Fibroblast of skin of left quadriceps (primary cell): ENCODE measurements around the gene HMBS.
"Not testable (repeated sequence)": the region's sequence is repeated elsewhere in the genome, so short reads cannot be mapped to it uniquely, and the experiment has no call there.

Source experiments
- DNase-seq, 2 experiments: peaks; one replicate each; pipeline ENCODE4 v3.0.0-alpha.2; 2013; ENCODE audit warnings: low read depth in 2 of 2

The HMBS gene

DNA sequence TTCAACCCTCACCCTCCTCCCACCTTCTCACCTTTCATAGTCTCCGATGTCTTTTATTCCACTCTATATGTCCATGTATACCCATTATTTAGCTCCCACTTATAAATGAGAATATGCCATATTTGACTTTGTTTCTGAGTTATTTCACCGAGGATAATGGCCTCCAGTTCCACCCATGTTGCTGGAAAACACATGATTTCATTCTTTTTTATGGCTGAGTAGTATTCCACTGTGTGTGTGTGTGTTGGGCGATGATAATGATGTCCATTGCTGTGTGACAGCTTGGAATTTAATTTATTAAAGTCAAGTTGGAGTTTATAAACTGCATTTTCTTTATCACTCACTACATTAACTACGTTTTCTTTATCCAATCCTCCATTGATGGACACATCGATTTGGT is 33.5 kb downstream of the HMBS start:
- no peak for DNase-seq

DNA sequence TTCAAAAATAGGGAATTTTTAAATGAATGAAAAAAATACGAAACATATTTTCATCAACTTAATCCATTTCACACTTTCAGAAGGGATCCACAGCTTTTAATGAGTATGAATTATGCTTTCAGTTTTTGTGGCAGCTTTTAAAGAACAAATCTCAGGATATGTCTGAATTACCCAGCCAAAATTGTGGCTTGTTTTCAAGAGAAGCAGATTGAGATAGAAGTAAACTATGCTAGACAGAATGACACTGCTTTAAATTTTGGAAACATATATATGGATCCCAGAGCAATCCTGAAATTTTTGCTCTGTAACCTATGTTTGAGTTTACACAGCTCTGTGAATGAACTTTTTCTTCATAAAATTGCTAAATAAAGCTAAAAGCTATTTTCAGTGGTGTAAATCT is 34.3 kb downstream of the HMBS start:
- no peak for DNase-seq

- DNase-seq: peak; percentile 52 to 54
Observed at GRCh38 chr11:119120639-119121007, 35.9 kb downstream of the HMBS start.

DNA sequence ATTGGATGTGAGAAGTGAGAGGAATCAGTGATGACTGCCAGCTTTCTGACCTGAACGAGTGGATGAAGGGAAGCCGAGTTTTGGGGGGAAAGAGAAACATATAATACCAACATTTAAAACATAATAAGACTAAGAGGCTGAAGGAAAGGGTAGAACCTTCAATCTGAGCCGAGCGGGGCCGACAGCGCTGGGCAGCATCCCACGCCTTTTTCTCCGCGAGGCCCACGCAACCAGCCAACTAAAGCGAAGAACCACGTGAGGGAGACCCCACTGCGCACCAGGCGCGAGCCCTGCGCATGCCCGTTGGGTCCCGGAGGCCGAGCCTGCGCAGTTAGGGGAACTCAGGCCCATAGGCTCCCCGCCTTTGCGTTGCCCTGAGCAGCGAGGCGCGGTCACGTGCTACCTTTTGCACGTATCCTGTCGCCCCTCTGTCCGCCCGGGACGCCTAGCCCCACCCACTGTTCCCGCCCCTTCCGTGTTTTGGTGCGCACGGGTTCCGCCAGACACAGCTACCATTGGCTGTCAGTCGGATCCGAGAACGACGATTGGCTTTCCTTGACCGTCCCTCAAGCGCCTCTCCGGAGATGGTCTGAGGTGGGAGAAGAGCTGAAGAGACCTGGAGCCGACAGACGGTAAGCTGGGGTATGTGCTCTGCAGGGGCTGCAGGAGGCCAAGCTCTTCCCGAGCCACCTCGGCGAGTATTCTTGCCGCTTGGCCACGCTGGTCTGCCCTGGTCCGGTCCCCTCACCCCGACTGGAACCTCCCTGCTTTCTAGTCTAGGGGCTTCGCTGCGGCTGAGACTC is 36.5 kb downstream of the HMBS start, which contains the start of gene HINFP:
TSS of gene HINFP (plus strand) at position 573 of the 803 bp plus-strand sequence. CDS start 5,365 bp downstream, outside the sequence.
- DNase-seq: peak; percentile 96

GRCh38 chr11:119121811-119122124 is 37.1 kb downstream of the HMBS start:
- no peak for DNase-seq

GRCh38 chr11:119125821-119126220 is 41.1 kb downstream of the HMBS start:
- DNase-seq: no peak

GRCh38 chr11:119126675-119127268 is 42.1 kb downstream of the HMBS start:
- DNase-seq: no peak

DNA sequence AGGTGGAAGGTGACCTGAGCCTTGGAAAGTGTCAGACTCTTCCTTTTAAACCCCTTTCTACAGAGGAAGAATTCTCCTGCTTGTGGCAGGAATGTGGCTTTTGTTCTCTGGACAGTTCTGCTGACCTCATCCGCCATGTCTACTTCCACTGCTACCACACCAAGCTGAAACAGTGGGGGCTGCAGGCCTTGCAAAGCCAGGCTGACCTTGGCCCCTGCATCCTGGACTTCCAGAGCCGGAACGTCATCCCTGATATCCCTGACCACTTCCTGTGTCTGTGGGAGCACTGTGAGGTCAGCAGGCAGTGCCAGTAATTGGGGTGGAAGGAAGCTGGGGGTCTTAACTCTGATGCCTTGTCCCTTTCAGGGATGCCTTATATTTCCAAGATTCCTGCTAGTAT is 46.0 kb downstream of the HMBS start:
- DNase-seq: no peak

DNA sequence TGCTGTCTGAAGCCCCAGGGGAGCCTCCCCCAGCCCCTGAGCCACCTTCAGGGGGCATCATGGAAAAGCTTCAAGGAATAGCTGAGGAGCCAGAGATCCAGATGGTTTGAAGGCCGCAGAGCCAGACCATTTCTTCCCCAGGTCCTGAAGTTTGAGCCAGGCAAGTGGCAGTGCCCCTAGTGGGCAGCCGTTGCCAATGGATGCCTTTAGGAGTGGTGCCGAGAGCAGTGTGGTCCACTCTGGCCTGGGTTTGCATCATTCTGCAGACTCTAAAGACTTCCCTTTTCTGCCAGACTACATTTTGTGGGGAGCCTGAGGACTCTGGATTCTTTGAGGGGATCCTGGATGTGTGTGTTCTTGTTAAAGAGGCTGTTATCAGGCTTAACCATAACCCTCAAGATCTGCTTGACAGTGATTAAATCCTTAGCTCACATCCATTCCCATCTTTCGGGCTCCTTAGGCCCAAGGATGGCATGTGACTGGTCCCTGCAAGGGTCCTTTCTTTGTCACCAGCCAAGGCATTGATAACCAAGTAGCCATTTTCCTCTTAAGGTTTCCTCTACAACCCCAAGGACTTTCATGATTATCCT is 49.8 kb downstream of the HMBS start:
- DNase-seq: no peak

DNA sequence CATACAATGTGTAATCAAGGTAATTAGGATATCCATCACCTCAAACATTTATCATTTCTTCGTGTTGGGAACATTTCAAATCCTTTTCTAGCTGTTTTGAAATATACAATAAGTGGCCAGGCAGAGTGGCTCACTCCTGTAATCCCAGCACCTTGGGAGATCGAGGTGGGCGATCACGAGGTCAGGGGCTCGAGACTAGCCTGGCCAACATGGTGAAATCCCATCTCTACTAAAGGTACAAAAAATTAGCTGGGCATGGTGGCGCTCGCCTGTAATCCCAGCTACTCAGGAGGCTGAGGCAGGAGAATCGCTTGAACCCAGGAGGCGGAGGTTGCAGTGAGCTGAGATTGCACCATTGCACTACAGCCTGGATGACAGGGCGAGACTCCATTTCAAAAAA is 54.6 kb downstream of the HMBS start:
- not testable (repeated sequence) for DNase-seq
